OCI-LY1 (cell line): ENCODE data around the gene STRBP.

Source experiments
- H2AFZ ChIP-seq: fragments of 200-600 bp; sonication (generic), shearing (Covaris generic); 2 replicates; pipeline ENCODE4 v1.6.0; 2014; ENCODE audit warnings: antibody characterized with exemption, mild to moderate bottlenecking, low read length
- H3F3A ChIP-seq: fragments of 200-600 bp; sonication (generic), shearing (Covaris generic); 2 replicates; pipeline ENCODE4 v1.6.0; 2014; ENCODE audit warnings: mild to moderate bottlenecking, antibody characterized with exemption, low read length, moderate library complexity; ENCODE audit not compliant: insufficient read depth
- H3K27ac ChIP-seq: fragments of 200-600 bp; sonication (generic); 2 replicates; pipeline ENCODE4 v1.5.1; 2014; ENCODE audit warnings: low read length, mixed run types, mild to moderate bottlenecking, low read depth; ENCODE audit not compliant: poor library complexity, severe bottlenecking
- H3K27me3 ChIP-seq: fragments of 200-600 bp; sonication (generic); 2 replicates; pipeline ENCODE4 v1.6.0; 2014; ENCODE audit warnings: antibody characterized with exemption, mild to moderate bottlenecking, low read length, moderate library complexity; ENCODE audit not compliant: insufficient read depth
- H3K36me3 ChIP-seq: fragments of 200-600 bp; sonication (generic); 2 replicates; pipeline ENCODE4 v1.6.1; 2014; ENCODE audit warnings: mild to moderate bottlenecking, antibody characterized with exemption, low read length, moderate library complexity, mixed read lengths; ENCODE audit not compliant: insufficient read depth
- H3K4me1 ChIP-seq: fragments of 200-600 bp; sonication (generic); 2 replicates; pipeline ENCODE4 v1.5.1; 2014; ENCODE audit warnings: mild to moderate bottlenecking, low read length, moderate library complexity; ENCODE audit not compliant: insufficient read depth, severe bottlenecking
- H3K4me2 ChIP-seq: fragments of 200-600 bp; sonication (generic), shearing (Covaris generic); 2 replicates; pipeline ENCODE4 v1.6.1; 2014; ENCODE audit warnings: low read length
- H3K4me3 ChIP-seq: fragments of 200-600 bp; sonication (generic); 2 replicates; pipeline ENCODE4 v1.5.1; 2014; ENCODE audit warnings: low read length, low read depth, mild to moderate bottlenecking, mixed read lengths; ENCODE audit not compliant: poor library complexity, severe bottlenecking
- H3K79me2 ChIP-seq: fragments of 200-600 bp; shearing (Covaris generic); 2 replicates; pipeline ENCODE4 v1.6.1; 2016; ENCODE audit warnings: mixed run types, low read length, mixed read lengths; ENCODE audit not compliant: insufficient read depth
- H3K9ac ChIP-seq: fragments of 200-600 bp; sonication (generic), shearing (Covaris generic); 2 replicates; pipeline ENCODE4 v1.6.1; 2014; ENCODE audit warnings: mild to moderate bottlenecking, low read length, mixed read lengths
- H3K9me2 ChIP-seq: fragments of 200-600 bp; sonication (generic), shearing (Covaris generic); 2 replicates; pipeline ENCODE4 v1.6.1; 2014; ENCODE audit warnings: low read depth, mild to moderate bottlenecking, low read length, mixed read lengths
- H3K9me3 ChIP-seq: fragments of 200-600 bp; shearing (Covaris generic); 2 replicates; pipeline ENCODE4 v1.6.1; 2014; ENCODE audit warnings: low read length, mixed read lengths
- H4K20me1 ChIP-seq: fragments of 200-600 bp; sonication (generic), shearing (Covaris generic); 2 replicates; pipeline ENCODE4 v1.6.0; 2016; ENCODE audit warnings: mild to moderate bottlenecking, low read length; ENCODE audit not compliant: insufficient read depth
- EZH2 ChIP-seq: fragments of 200-600 bp; sonication (generic), shearing (Covaris generic); IDR thresholded peaks from 2 replicates; pipeline ENCODE4 v1.8.0; 2017; ENCODE audit warnings: borderline replicate concordance, mixed run types, mild to moderate bottlenecking, antibody characterized with exemption, low read length, moderate library complexity, mixed read lengths
- TF ChIP-seq, protein P1 (sequence below): fragments of 200-600 bp; sonication (generic), shearing (Covaris generic); IDR thresholded peaks from 2 replicates; pipeline ENCODE4 v1.5.1; 2017; ENCODE audit warnings: mild to moderate bottlenecking, antibody characterized with exemption, low read length, moderate library complexity, mixed read lengths

Gene STRBP

GRCh38 chr9:123087359-123087888, 181.0 kb downstream of the STRBP start:
- peak overlapping the region; percentile 2 for H3K27ac ChIP-seq
- TF ChIP-seq EZH2: no peak
- TF ChIP-seq, protein P1, sequence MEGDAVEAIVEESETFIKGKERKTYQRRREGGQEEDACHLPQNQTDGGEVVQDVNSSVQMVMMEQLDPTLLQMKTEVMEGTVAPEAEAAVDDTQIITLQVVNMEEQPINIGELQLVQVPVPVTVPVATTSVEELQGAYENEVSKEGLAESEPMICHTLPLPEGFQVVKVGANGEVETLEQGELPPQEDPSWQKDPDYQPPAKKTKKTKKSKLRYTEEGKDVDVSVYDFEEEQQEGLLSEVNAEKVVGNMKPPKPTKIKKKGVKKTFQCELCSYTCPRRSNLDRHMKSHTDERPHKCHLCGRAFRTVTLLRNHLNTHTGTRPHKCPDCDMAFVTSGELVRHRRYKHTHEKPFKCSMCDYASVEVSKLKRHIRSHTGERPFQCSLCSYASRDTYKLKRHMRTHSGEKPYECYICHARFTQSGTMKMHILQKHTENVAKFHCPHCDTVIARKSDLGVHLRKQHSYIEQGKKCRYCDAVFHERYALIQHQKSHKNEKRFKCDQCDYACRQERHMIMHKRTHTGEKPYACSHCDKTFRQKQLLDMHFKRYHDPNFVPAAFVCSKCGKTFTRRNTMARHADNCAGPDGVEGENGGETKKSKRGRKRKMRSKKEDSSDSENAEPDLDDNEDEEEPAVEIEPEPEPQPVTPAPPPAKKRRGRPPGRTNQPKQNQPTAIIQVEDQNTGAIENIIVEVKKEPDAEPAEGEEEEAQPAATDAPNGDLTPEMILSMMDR: no peak

DNA sequence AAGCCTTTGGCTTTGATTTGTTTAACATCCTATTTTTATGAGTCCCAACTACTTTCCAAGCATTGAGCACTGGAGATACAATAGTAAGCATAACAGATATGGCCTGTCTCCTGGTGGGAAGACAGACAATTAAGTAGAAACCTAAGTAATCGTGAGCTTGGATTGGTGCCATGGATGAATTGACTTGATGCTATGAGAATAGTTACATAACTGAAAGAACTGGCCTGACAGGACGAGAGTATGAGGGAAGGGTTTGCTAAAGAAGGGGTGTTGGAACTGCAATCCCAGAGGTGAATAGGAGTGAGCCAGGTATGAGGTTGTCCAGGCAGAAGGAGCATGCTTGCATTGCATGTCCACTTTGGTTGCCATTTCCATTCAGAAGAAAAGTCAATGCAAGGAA, 182.5 kb downstream of the STRBP start:
- no peaks in the 10 kb centered on the region for H3K9me2 ChIP-seq
- no peak overlapping the region for H2AFZ ChIP-seq
- peaks cover 41% of the 10 kb centered on the region for H3K4me1 ChIP-seq
- H3K27ac ChIP-seq: no peak overlapping the region
- no peaks in the 10 kb centered on the region for H3K9me3 ChIP-seq
- no peak overlapping the region for H3K9ac ChIP-seq
- no peaks in the 10 kb centered on the region for H4K20me1 ChIP-seq
- H3K36me3 ChIP-seq: peaks cover 9% of the 10 kb centered on the region; the same call in 1 of the 2 replicates
- H3K4me3 ChIP-seq: no peak overlapping the region
- H3K4me2 ChIP-seq: no peak overlapping the region
- no peaks in the 10 kb centered on the region for H3K79me2 ChIP-seq
- no peaks in the 10 kb centered on the region for H3K27me3 ChIP-seq
- no peaks in the 10 kb centered on the region for H3F3A ChIP-seq
- TF ChIP-seq, protein P1: no peak
- TF ChIP-seq EZH2: no peak

More at GRCh38 chr9:123087359-123087888, 181.0 kb downstream of the STRBP start:
- Histone ChIP-seq H2AFZ (no peak overlapping the region), H3K9ac (no peak overlapping the region), H3K4me1 (peaks cover 56% of the 10 kb centered on the region), H3F3A (no peaks in the 10 kb centered on the region), H3K9me2 (no peaks in the 10 kb centered on the region), H3K4me2 (no peak overlapping the region), H3K4me3 (no peak overlapping the region), H4K20me1 (no peaks in the 10 kb centered on the region), H3K9me3 (no peaks in the 10 kb centered on the region), H3K36me3 (peaks cover 18% of the 10 kb centered on the region; the same call in 1 of the 2 replicates), H3K79me2 (no peaks in the 10 kb centered on the region), H3K27me3 (no peaks in the 10 kb centered on the region)

DNA sequence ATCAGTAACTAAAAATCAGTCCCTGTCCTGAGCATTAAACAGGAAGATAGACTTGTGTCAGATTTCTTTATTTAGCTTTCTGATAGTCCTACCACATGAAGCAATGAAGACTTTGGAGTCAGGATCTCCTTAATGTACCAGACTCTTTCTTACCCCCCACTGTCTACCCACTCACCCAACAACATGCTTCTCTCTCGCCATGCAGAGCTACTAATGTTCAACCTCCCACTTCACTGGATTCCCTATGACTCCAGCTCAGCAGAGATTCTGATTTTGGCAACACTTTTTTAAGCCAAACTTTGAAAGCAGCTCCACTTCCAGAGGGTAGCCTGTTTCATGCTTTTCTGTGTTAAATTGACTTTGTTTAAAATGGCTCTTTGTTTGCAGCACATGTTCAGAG, 184.1 kb downstream of the STRBP start:
- Histone ChIP-seq H3K4me3 (no peak overlapping the region), H3K4me2 (no peak overlapping the region), H4K20me1 (no peaks in the 10 kb centered on the region), H3K27ac (peak overlapping the region; percentile 44), H3K36me3 (peaks cover 20% of the 10 kb centered on the region; the same call in 1 of the 2 replicates), H3K79me2 (no peaks in the 10 kb centered on the region), H3K4me1 (peaks cover 24% of the 10 kb centered on the region), H3K27me3 (no peaks in the 10 kb centered on the region), H2AFZ (no peak overlapping the region), H3K9me3 (no peaks in the 10 kb centered on the region), H3K9me2 (no peaks in the 10 kb centered on the region), H3F3A (no peaks in the 10 kb centered on the region), H3K9ac (no peak overlapping the region)
- TF ChIP-seq EZH2: no peak
- TF ChIP-seq, protein P1: no peak
